Peyer's patch (tissue), 4 donors: Measurements from ENCODE around the gene GRID2. TPM values are rescaled to one million over a fixed set of nuclear protein-coding genes. Genes with fewer than 3 reads are reported as not detected.

ENCODE experiments used
- DNase-seq, 3 donors: peaks; one replicate each; pipeline ENCODE4 v3.0.0-alpha.2; 2017 to 2019
- H3K27ac ChIP-seq, 4 donors: fragments of 200-600 bp; sonication (generic); one replicate each; pipeline ENCODE4 v1.5.1; 2016 to 2019
- H3K27me3 ChIP-seq, 2 donors: fragments of 200-600 bp; sonication (generic); one replicate each; pipeline ENCODE4 v1.5.1; 2019
- H3K36me3 ChIP-seq, 3 donors: fragments of 200-600 bp; sonication (generic); one replicate each; pipeline ENCODE4 v1.5.1; 2016 to 2019
- H3K4me1 ChIP-seq, 4 donors: fragments of 200-600 bp; sonication (generic); one replicate each; pipeline ENCODE4 v1.5.1; 2016 to 2019
- H3K4me3 ChIP-seq, 4 donors: fragments of 200-600 bp; sonication (generic); 1 replicate in 3 of 4; 2 replicates in 1 of 4; pipeline ENCODE4 v1.5.1; 2016 to 2019; ENCODE audit warnings: mild to moderate bottlenecking in 1 of 4
- H3K9me3 ChIP-seq, 4 donors: fragments of 200-600 bp; sonication (generic); one replicate each; pipeline ENCODE4 v1.5.1; 2016 to 2019; ENCODE audit warnings: mild to moderate bottlenecking in 1 of 4
- POLR2A ChIP-seq, 2 donors: fragments of 450-650 bp; IDR thresholded peaks; one replicate each; pipeline ENCODE4 v1.5.1; 2017; ENCODE audit warnings: antibody characterized with exemption in 2 of 2, mild to moderate bottlenecking in 2 of 2, moderate library complexity in 2 of 2
- total RNA-seq, 4 donors: library from RNA; depleted of rRNA; stranded (reverse); fragments of >200 nt; gene quantifications; one replicate each; pipeline ENCODE4 v1.1.0, GENCODE V29; 2016
- TF ChIP-seq, protein P1 (sequence below), 6 experiments: fragments of 450-650 bp in 4 of 6; fragments of 200-600 bp in 2 of 6; sonication (generic) in 1 of 6; IDR thresholded peaks; one replicate each; pipeline ENCODE4 v1.5.1; 2017 to 2019; ENCODE audit warnings: antibody characterized with exemption in 6 of 6, mild to moderate bottlenecking in 3 of 6, moderate library complexity in 1 of 6

GRID2 gene
- total RNA-seq, 4 donors from 2014 or later: 0.54 TPM; not detected in 3

DNA sequence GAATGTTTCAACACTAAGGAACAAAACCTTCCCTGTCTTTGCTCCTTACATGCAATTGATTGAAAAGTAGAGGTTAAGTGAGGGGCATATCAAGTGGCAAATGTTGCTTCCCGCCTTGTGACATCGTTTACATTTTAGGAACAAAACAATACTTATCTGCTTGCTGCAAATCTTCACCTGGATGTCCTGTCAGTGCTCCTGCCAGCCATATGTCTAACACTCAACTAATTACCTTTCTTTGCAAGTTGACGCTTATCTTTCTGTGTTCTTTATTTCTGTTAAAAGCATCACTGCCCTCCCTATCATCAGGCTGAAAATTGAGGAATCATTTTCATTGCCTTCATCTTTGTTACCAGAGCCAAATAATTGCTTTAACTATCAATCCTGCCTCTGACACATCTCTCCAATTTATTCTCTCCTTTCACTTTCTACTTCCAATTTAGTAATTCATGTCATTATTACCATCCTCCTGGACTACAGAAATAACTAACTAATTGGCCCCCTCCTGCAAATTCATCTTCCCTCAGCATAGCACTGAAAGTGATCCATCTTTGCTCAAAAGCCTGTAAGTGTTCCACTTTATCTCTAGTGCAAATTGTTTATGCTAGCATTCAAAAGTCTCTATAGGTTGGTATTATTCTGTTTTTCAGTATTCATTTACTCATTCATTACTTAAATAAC, 1226.1 kb downstream of the GRID2 start:
- DNase-seq: no peak
- Histone ChIP-seq H3K36me3 (no peaks in the 10 kb centered on the region), H3K9me3 (no peaks in the 10 kb centered on the region), H3K4me1 (no peaks in the 10 kb centered on the region), H3K27me3 (no peaks in the 10 kb centered on the region), H3K4me3 (no peak overlapping the region), H3K27ac (no peak overlapping the region)
- TF ChIP-seq, protein P1, sequence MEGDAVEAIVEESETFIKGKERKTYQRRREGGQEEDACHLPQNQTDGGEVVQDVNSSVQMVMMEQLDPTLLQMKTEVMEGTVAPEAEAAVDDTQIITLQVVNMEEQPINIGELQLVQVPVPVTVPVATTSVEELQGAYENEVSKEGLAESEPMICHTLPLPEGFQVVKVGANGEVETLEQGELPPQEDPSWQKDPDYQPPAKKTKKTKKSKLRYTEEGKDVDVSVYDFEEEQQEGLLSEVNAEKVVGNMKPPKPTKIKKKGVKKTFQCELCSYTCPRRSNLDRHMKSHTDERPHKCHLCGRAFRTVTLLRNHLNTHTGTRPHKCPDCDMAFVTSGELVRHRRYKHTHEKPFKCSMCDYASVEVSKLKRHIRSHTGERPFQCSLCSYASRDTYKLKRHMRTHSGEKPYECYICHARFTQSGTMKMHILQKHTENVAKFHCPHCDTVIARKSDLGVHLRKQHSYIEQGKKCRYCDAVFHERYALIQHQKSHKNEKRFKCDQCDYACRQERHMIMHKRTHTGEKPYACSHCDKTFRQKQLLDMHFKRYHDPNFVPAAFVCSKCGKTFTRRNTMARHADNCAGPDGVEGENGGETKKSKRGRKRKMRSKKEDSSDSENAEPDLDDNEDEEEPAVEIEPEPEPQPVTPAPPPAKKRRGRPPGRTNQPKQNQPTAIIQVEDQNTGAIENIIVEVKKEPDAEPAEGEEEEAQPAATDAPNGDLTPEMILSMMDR (IDR thresholded peaks at IDR 0.05): no peak
- TF ChIP-seq POLR2A (IDR thresholded peaks at IDR 0.05): no peak

GRCh38 chr4:93532234-93532633, 1228.5 kb downstream of the GRID2 start:
- Histone ChIP-seq H3K4me3 (no peak overlapping the region), H3K27ac (no peak overlapping the region), H3K4me1 (no peaks in the 10 kb centered on the region), H3K36me3 (no peaks in the 10 kb centered on the region), H3K9me3 (no peaks in the 10 kb centered on the region), H3K27me3 (no peaks in the 10 kb centered on the region)
- no peak for TF ChIP-seq POLR2A (IDR thresholded peaks at IDR 0.05)
- TF ChIP-seq, protein P1 (IDR thresholded peaks at IDR 0.05): no peak
- no peak for DNase-seq

- DNase-seq: no peak
- Histone ChIP-seq H3K4me1 (no peaks in the 10 kb centered on the region), H3K9me3 (no peaks in the 10 kb centered on the region), H3K27me3 (no peaks in the 10 kb centered on the region), H3K36me3 (no peaks in the 10 kb centered on the region), H3K27ac (no peak overlapping the region), H3K4me3 (no peak overlapping the region)
- no peak for TF ChIP-seq POLR2A (IDR thresholded peaks at IDR 0.05)
- TF ChIP-seq, protein P1 (IDR thresholded peaks at IDR 0.05): no peak
These were observed 1236.8 kb downstream of the GRID2 start for GRCh38 chr4:93540562-93540961.

- Histone ChIP-seq H3K27ac (no peak overlapping the region), H3K27me3 (no peaks in the 10 kb centered on the region), H3K4me3 (no peak overlapping the region), H3K36me3 (no peaks in the 10 kb centered on the region), H3K4me1 (no peaks in the 10 kb centered on the region), H3K9me3 (no peaks in the 10 kb centered on the region)
- DNase-seq: no peak
- TF ChIP-seq POLR2A (IDR thresholded peaks at IDR 0.05): no peak
- TF ChIP-seq, protein P1 (IDR thresholded peaks at IDR 0.05): no peak
These were observed 1258.1 kb downstream of the GRID2 start for GRCh38 chr4:93561842-93562241.

GRCh38 chr4:93568758-93569157, 1265.0 kb downstream of the GRID2 start:
- Histone ChIP-seq H3K9me3 (no peaks in the 10 kb centered on the region), H3K36me3 (no peaks in the 10 kb centered on the region), H3K27me3 (no peaks in the 10 kb centered on the region), H3K4me1 (no peaks in the 10 kb centered on the region), H3K27ac (no peak overlapping the region), H3K4me3 (no peak overlapping the region)
- DNase-seq: no peak
- no peak for TF ChIP-seq POLR2A (IDR thresholded peaks at IDR 0.05)
- TF ChIP-seq, protein P1 (IDR thresholded peaks at IDR 0.05): no peak
